SJSA1 (cell line): ENCODE data around the gene AP3S1. TPM values are rescaled to one million over a fixed set of nuclear protein-coding genes. Genes with fewer than 3 reads are reported as not detected.
"Not testable (repeated sequence)": the region's sequence is repeated elsewhere in the genome, so short reads cannot be mapped to it uniquely, and the experiment has no call there.

Experiments used
- DNase-seq, 2 experiments: peaks; one replicate each; pipeline ENCODE4 v3.0.0-alpha.2; 2015 to 2020; ENCODE audit warnings: low spot score in 2 of 2, low read depth in 1 of 2
- H3K27ac ChIP-seq: fragments of 250-450 bp; sonication (Bioruptor Pico); 2 replicates; pipeline ENCODE4 v1.5.1; 2020; ENCODE audit warnings: mild to moderate bottlenecking, moderate library complexity
- H3K27me3 ChIP-seq: fragments of 250-450 bp; sonication (Bioruptor Pico); replicated peaks from 2 replicates; pipeline ENCODE4 v1.5.1; 2020; ENCODE audit warnings: mild to moderate bottlenecking, moderate library complexity
- H3K36me3 ChIP-seq: fragments of 250-450 bp; sonication (Bioruptor Pico); 2 replicates; pipeline ENCODE4 v1.5.1; 2020; ENCODE audit warnings: mild to moderate bottlenecking
- H3K4me1 ChIP-seq: fragments of 250-450 bp; sonication (Bioruptor Pico); replicated peaks from 2 replicates; pipeline ENCODE4 v1.6.1; 2021; ENCODE audit warnings: mild to moderate bottlenecking
- H3K4me3 ChIP-seq: fragments of 250-450 bp; sonication (Bioruptor Pico); 2 replicates; pipeline ENCODE4 v1.5.1; 2020; ENCODE audit warnings: mild to moderate bottlenecking
- H3K9me3 ChIP-seq: fragments of 250-450 bp; sonication (Bioruptor Pico); replicated peaks from 2 replicates; pipeline ENCODE4 v1.5.1; 2020; ENCODE audit warnings: mild to moderate bottlenecking
- total RNA-seq: library from RNA; depleted of rRNA; stranded (reverse); fragments of >200 nt; shearing (Covaris generic); gene quantifications from 2 replicates; pipeline ENCODE4 v1.2.3, GENCODE V29; 2014

The AP3S1 gene
- total RNA-seq, 1 experiment from 2014 or later: 316 TPM

- H3K4me1 ChIP-seq: peaks cover 14% of the 10 kb centered on the region
- H3K9me3 ChIP-seq: no peaks in the 10 kb centered on the region
- H3K27ac ChIP-seq: no peak overlapping the region
- no peak for DNase-seq
- no peak overlapping the region for H3K4me3 ChIP-seq
- no peaks in the 10 kb centered on the region for H3K36me3 ChIP-seq
- H3K27me3 ChIP-seq: peaks cover 39% of the 10 kb centered on the region
Observed at GRCh38 chr5:115813719-115814118, 28.0 kb upstream of the AP3S1 start.

GRCh38 chr5:115815006-115815692 lies 26.6 kb upstream of the AP3S1 start:
- no peaks in the 10 kb centered on the region for H3K36me3 ChIP-seq
- H3K27ac ChIP-seq: no peak overlapping the region
- H3K4me1 ChIP-seq: peaks cover 14% of the 10 kb centered on the region
- peaks cover 39% of the 10 kb centered on the region for H3K27me3 ChIP-seq
- no peak for DNase-seq
- no peaks in the 10 kb centered on the region for H3K9me3 ChIP-seq
- peak overlapping the region; percentile 45 for H3K4me3 ChIP-seq

- Histone ChIP-seq H3K27ac (no peak overlapping the region), H3K4me1 (peaks cover 14% of the 10 kb centered on the region), H3K4me3 (peak overlapping the region; percentile 45), H3K27me3 (peaks cover 39% of the 10 kb centered on the region), H3K36me3 (no peaks in the 10 kb centered on the region), H3K9me3 (no peaks in the 10 kb centered on the region)
- peak in 1 of 2 experiments; percentile 34 for DNase-seq
Observed at GRCh38 chr5:115815693-115816225, 26.0 kb upstream of the AP3S1 start.

- H3K27me3 ChIP-seq: peaks cover 40% of the 10 kb centered on the region
- H3K9me3 ChIP-seq: no peaks in the 10 kb centered on the region
- DNase-seq: peak; percentile 61 to 74
- H3K4me3 ChIP-seq: peak within 1 kb of the TSS; percentile 45
- H3K27ac ChIP-seq: 0 out of 2 replicates have a peak within 1 kb of the TSS, but pooled peaks have one; percentile 32
- H3K36me3 ChIP-seq: no peaks in the 10 kb centered on the region
- peaks cover 14% of the 10 kb centered on the region for H3K4me1 ChIP-seq
Observed at GRCh38 chr5:115816226-115817081, 25.3 kb upstream of the AP3S1 start, which contains the start of gene CDO1. TSS of gene CDO1 (minus strand) at chr5:115816659. CDS start at chr5:115816397, 262 bp downstream.

GRCh38 chr5:115817386-115817785 lies 24.3 kb upstream of the AP3S1 start:
- H3K27ac ChIP-seq: no peak overlapping the region
- peaks cover 14% of the 10 kb centered on the region for H3K4me1 ChIP-seq
- H3K27me3 ChIP-seq: peaks cover 45% of the 10 kb centered on the region
- H3K4me3 ChIP-seq: no peak overlapping the region
- DNase-seq: no peak
- no peaks in the 10 kb centered on the region for H3K36me3 ChIP-seq
- H3K9me3 ChIP-seq: no peaks in the 10 kb centered on the region

- peaks cover 43% of the 10 kb centered on the region for H3K27me3 ChIP-seq
- H3K4me1 ChIP-seq: peaks cover 14% of the 10 kb centered on the region
- H3K9me3 ChIP-seq: no peaks in the 10 kb centered on the region
- H3K36me3 ChIP-seq: no peaks in the 10 kb centered on the region
- no peak for DNase-seq
- H3K27ac ChIP-seq: no peak overlapping the region
- no peak overlapping the region for H3K4me3 ChIP-seq
Observed at GRCh38 chr5:115818821-115819220, 22.9 kb upstream of the AP3S1 start.

GRCh38 chr5:115820846-115821245 lies 20.9 kb upstream of the AP3S1 start:
- Histone ChIP-seq H3K4me3 (no peak overlapping the region), H3K27ac (no peak overlapping the region), H3K9me3 (no peaks in the 10 kb centered on the region), H3K4me1 (peaks cover 10% of the 10 kb centered on the region), H3K27me3 (peaks cover 23% of the 10 kb centered on the region), H3K36me3 (no peaks in the 10 kb centered on the region)
- DNase-seq: no peak

- not testable (repeated sequence) for DNase-seq
Observed at GRCh38 chr5:115824983-115825382, 16.8 kb upstream of the AP3S1 start.

GRCh38 chr5:115825948-115826347 lies 15.8 kb upstream of the AP3S1 start:
- Histone ChIP-seq H3K4me3 (no peak overlapping the region), H3K4me1 (no peaks in the 10 kb centered on the region), H3K9me3 (no peaks in the 10 kb centered on the region), H3K36me3 (peaks cover 34% of the 10 kb centered on the region), H3K27me3 (0 out of 2 replicates have a peak, but pooled peaks cover 5% of the 10 kb centered on the region), H3K27ac (no peak overlapping the region)
- DNase-seq: no peak

More at GRCh38 chr5:115824983-115825382, 16.8 kb upstream of the AP3S1 start:
- H3K36me3 ChIP-seq: peaks cover 25% of the 10 kb centered on the region
- H3K4me3 ChIP-seq, H3K27ac ChIP-seq, H3K27me3 ChIP-seq, H3K4me1 ChIP-seq, H3K9me3 ChIP-seq: not testable (repeated sequence)

GRCh38 chr5:115829913-115830312 lies 11.8 kb upstream of the AP3S1 start:
- Histone ChIP-seq H3K36me3 (peaks cover 62% of the 10 kb centered on the region), H3K27ac (no peak overlapping the region), H3K4me1 (no peaks in the 10 kb centered on the region), H3K9me3 (no peaks in the 10 kb centered on the region), H3K27me3 (no peaks in the 10 kb centered on the region), H3K4me3 (no peak overlapping the region)
- no peak for DNase-seq

GRCh38 chr5:115831163-115831768 lies 10.5 kb upstream of the AP3S1 start:
- Histone ChIP-seq H3K27ac (no peak overlapping the region), H3K36me3 (peaks cover 75% of the 10 kb centered on the region), H3K27me3 (no peaks in the 10 kb centered on the region), H3K4me1 (no peaks in the 10 kb centered on the region), H3K9me3 (no peaks in the 10 kb centered on the region), H3K4me3 (no peak overlapping the region)
- DNase-seq: peak in 1 of 2 experiments; percentile 58

- Histone ChIP-seq H3K9me3 (no peaks in the 10 kb centered on the region), H3K36me3 (peaks cover 81% of the 10 kb centered on the region), H3K27me3 (no peaks in the 10 kb centered on the region), H3K4me3 (no peak overlapping the region), H3K4me1 (peaks cover 18% of the 10 kb centered on the region), H3K27ac (no peak overlapping the region)
- no peak for DNase-seq
Observed at GRCh38 chr5:115835481-115835880, 6.3 kb upstream of the AP3S1 start.

- peaks cover 31% of the 10 kb centered on the region for H3K4me1 ChIP-seq
- no peak overlapping the region for H3K4me3 ChIP-seq
- no peak overlapping the region for H3K27ac ChIP-seq
- peaks cover 63% of the 10 kb centered on the region for H3K36me3 ChIP-seq
- H3K9me3 ChIP-seq: 0 out of 2 replicates have a peak, but pooled peaks cover 2% of the 10 kb centered on the region
- peak in 1 of 2 experiments; percentile 62 for DNase-seq
- H3K27me3 ChIP-seq: no peaks in the 10 kb centered on the region
Observed at GRCh38 chr5:115838885-115839518, 2.7 kb upstream of the AP3S1 start.
